MM.1S (cell line): ENCODE results near the gene POLR3F.

Source experiments
- CTCF ChIP-seq: fragments of 300-600 bp; sonication (generic); IDR thresholded peaks from 2 replicates; pipeline ENCODE4 v1.5.1; 2016; ENCODE audit warnings: antibody characterized with exemption, low read length, mixed read lengths
- EZH2 ChIP-seq: fragments of 300-600 bp; sonication (generic); optimal IDR thresholded peaks from 2 replicates; pipeline ENCODE3; 2017; ENCODE audit warnings: low read depth, mild to moderate bottlenecking, antibody characterized with exemption, low read length, mixed read lengths

DNA sequence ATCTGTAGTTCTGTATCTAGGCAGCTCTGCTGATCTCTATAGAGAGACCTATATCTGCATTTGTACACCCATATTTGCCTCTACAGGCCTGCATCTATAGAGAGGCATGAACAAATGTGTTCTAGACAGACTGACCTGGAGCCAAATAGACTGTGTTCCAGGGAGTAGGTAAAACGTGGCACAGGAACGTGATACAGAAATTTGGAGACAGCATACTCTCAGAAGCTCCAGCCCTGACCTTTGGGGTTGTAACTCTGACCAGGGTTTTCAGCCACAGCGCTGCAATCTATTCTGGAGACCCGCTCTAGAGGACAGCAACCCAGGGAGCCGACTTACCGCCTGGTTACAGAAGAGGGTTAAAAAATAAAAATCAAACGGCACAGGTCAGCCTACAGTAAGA lies 28.9 kb downstream of the POLR3F start:
- no peak for TF ChIP-seq CTCF
- TF ChIP-seq EZH2, result no peak
